ENCODE data around the gene EIF4ENIF1. TPM values are rescaled to one million over a fixed set of nuclear protein-coding genes. Genes with fewer than 3 reads are reported as not detected.

EIF4ENIF1 gene
- total RNA-seq, 2 experiments from 2014 or later = 9.4 to 10.6 TPM

GRCh38 chr22:31445642-31446041, 44.0 kb downstream of the EIF4ENIF1 start:
- DNase-seq = no peak
- no peak for TF ChIP-seq CTCF (IDR thresholded peaks at IDR 0.05)
- CTCF ChIA-PET = interaction anchor here (0.6 kb wide), 1 partner anchor 252 kb away, joined by 3 read pairs; no protein-coding TSS in a partner anchor

GRCh38 chr22:31443516-31443915, 46.1 kb downstream of the EIF4ENIF1 start:
- Mint-ChIP-seq H3K36me3 (ENCODE audit: low read depth) (peaks cover 76% of the 10 kb centered on the region), H3K4me3 (no peak overlapping the region), H3K9me3 (no peaks in the 10 kb centered on the region), H3K4me1 (ENCODE audit: low read depth) (no peaks in the 10 kb centered on the region), H3K27me3 (no peaks in the 10 kb centered on the region), H3K27ac (no peak overlapping the region)
- Histone ChIP-seq H3K4me1 (ENCODE audit: insufficient read depth, low read length) (no peaks in the 10 kb centered on the region), H3K9me3 (ENCODE audit: control insufficient read depth in 1 of 2, insufficient read depth in 1 of 2, low read length in 2 of 2) (no peaks in the 10 kb centered on the region), H3K27me3 (ENCODE audit: control insufficient read depth in 1 of 2, insufficient read depth in 2 of 2, low read length in 2 of 2) (no peaks in the 10 kb centered on the region), H3K4me3 (ENCODE audit: low read length) (no peak overlapping the region), H3K27ac (ENCODE audit: low read depth in 1 of 2, low read length in 2 of 2) (no peak overlapping the region), H3K36me3 (ENCODE audit: insufficient read depth, low read length) (peaks cover 78% of the 10 kb centered on the region)
- ChIA-PET POLR2A (no interaction called here), CTCF (no interaction called here)
- no peak for DNase-seq
- intact Hi-C loops (cut with DNase I, micrococcal nuclease) = no loop called here
- no peak for TF ChIP-seq CTCF (IDR thresholded peaks at IDR 0.05)
- no peak for ATAC-seq (ENCODE audit: poor library complexity)

More at GRCh38 chr22:31445642-31446041, 44.0 kb downstream of the EIF4ENIF1 start:
- Mint-ChIP-seq H3K27me3 (no peaks in the 10 kb centered on the region), H3K4me3 (no peak overlapping the region), H3K4me1 (ENCODE audit: low read depth) (no peaks in the 10 kb centered on the region), H3K9me3 (no peaks in the 10 kb centered on the region), H3K36me3 (ENCODE audit: low read depth) (peaks cover 56% of the 10 kb centered on the region), H3K27ac (no peak overlapping the region)
- POLR2A ChIA-PET = no interaction called here
- no peak overlapping the region for H3K4me3 ChIP-seq (ENCODE audit: low read length)
- H3K27me3 ChIP-seq (ENCODE audit: control insufficient read depth in 1 of 2, insufficient read depth in 2 of 2, low read length in 2 of 2) = no peaks in the 10 kb centered on the region
- no peaks in the 10 kb centered on the region for H3K9me3 ChIP-seq (ENCODE audit: control insufficient read depth in 1 of 2, insufficient read depth in 1 of 2, low read length in 2 of 2)
- intact Hi-C loops (cut with DNase I, micrococcal nuclease) = no loop called here
- H3K4me1 ChIP-seq (ENCODE audit: insufficient read depth, low read length) = no peaks in the 10 kb centered on the region
- no peak for ATAC-seq (ENCODE audit: poor library complexity)
- H3K27ac ChIP-seq (ENCODE audit: low read depth in 1 of 2, low read length in 2 of 2) = no peak overlapping the region
- H3K36me3 ChIP-seq (ENCODE audit: insufficient read depth, low read length) = peaks cover 58% of the 10 kb centered on the region

DNA sequence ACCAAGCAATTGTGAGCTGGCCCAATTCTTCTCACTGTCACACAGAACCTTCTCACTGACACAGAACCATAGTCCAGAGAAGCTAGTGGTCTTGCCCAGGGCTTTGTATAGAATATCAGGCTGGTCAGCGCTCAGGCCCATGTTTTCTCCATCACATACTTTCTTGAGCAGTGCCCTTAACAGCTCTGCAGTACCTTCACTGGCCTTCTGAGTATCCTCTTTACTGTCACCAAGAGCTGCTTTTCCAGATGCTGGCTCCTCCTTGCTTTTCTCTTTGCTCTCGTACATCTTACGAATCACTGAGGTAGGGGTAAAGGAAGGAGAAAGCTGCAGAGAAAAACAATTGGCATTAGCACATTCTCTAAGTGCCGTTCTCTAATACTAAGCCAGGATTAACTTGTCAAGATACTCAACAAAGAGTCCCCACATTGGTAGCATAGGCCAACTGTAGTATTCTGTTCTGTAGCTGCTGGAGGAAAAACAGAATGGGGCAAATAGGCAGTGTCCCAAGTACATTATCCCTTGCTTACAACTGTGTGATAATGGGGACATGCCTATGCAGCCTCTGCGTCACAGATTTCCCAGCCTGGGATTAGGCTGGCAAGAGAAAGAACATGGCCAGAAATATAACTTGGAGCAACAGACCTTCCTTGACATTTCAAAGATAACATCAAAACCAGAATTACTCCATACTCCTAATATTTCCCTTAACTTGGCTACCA, 46.7 kb downstream of the EIF4ENIF1 start:
- POLR2A ChIA-PET = no interaction called here
- CTCF ChIA-PET = no interaction called here
- Histone ChIP-seq H3K4me1 (ENCODE audit: insufficient read depth, low read length) (no peaks in the 10 kb centered on the region), H3K4me3 (ENCODE audit: low read length) (no peak overlapping the region), H3K9me3 (ENCODE audit: control insufficient read depth in 1 of 2, insufficient read depth in 1 of 2, low read length in 2 of 2) (no peaks in the 10 kb centered on the region), H3K27me3 (ENCODE audit: control insufficient read depth in 1 of 2, insufficient read depth in 2 of 2, low read length in 2 of 2) (no peaks in the 10 kb centered on the region), H3K27ac (ENCODE audit: low read depth in 1 of 2, low read length in 2 of 2) (no peak overlapping the region), H3K36me3 (ENCODE audit: insufficient read depth, low read length) (peaks cover 81% of the 10 kb centered on the region)
- no peak for DNase-seq
- intact Hi-C loops (cut with DNase I, micrococcal nuclease) = no loop called here
- TF ChIP-seq CTCF (IDR thresholded peaks at IDR 0.05) = no peak
- ATAC-seq (ENCODE audit: poor library complexity) = no peak
- no peak overlapping the region for H3K4me3 Mint-ChIP-seq
- H3K27me3 Mint-ChIP-seq = no peaks in the 10 kb centered on the region
- peaks cover 76% of the 10 kb centered on the region for H3K36me3 Mint-ChIP-seq (ENCODE audit: low read depth)
- H3K4me1 Mint-ChIP-seq (ENCODE audit: low read depth) = no peaks in the 10 kb centered on the region
- no peaks in the 10 kb centered on the region for H3K9me3 Mint-ChIP-seq
- no peak overlapping the region for H3K27ac Mint-ChIP-seq
